ENCODE results near the gene TEX14. TPM values are rescaled to one million over a fixed set of nuclear protein-coding genes. Genes with fewer than 3 reads are reported as not detected.

TEX14 gene
- polyA plus RNA-seq, 1 donor from 2014 or later = not detected

DNA sequence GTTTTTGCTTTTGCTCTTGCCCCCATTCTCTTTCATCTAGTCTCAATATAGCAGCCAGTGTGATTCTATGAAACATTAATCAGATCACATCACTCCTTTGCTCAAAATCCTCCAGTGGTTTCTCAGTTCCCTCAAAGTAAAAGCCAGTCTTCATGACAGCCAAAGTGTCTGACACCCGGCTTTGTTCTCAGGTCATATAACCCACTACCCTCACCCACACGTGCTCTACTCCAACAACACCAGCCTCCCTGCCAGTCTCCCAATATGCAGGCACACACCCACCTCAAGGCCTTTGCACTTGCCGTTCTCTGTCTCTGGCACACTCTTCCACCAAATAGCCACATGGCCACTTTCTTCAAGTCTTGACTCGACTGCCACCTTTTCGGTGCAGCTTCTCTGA lies 181.8 kb downstream of the TEX14 start:
- H3K4me1 Mint-ChIP-seq = peaks cover 3 to 31% (median 23%) of the 10 kb centered on the region in 3 donors
- H3K27me3 Mint-ChIP-seq = no peaks in the 10 kb centered on the region
- H3K27ac Mint-ChIP-seq = peak overlapping the region; percentile 49 to 93 (median 81)
- no peaks in the 10 kb centered on the region for H3K9me3 Mint-ChIP-seq
- peaks cover 18% of the 10 kb centered on the region for H3K36me3 Mint-ChIP-seq
- H3K4me3 Mint-ChIP-seq = peak overlapping the region in 1 of 4 donors; percentile 22

DNA sequence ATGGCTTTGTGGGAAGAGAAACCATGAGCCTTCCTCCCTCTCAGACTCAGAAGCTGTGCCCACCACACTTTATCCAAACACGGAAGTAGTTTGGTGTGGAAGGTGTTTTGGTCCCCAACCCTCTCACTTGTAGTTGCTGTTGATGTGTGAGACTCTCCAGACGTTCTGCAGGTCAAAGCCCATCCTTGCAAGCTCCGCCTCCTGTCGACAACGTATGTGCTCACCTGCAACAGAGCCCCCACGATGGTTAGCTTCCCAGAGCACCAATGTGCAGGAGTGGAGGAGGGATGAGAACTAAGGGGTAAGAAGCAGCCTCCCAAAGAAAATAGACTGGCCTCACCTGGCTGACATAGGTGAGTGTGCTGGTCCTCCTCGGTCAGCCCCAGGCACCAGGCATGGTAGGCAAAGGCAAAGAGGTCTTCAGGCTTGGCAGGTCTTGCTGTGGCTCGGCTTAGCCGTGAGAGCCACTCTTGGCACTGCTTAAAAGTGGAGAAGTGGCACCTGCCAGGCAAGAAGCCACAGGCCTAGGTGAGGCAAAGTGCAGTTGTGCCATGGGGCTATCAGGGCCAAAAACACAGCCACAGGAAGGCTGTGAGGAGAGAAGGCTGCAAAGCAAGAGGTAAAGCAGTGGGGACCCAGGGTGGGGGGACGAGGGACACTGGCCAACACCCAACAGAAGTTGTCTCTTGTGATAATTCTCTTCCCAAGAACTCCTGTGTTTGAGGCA lies 183.3 kb downstream of the TEX14 start:
- Mint-ChIP-seq H3K27ac (peak overlapping the region; percentile 40 to 88 (median 71)), H3K27me3 (no peaks in the 10 kb centered on the region), H3K36me3 (peaks cover 21% of the 10 kb centered on the region), H3K4me3 (no peak overlapping the region), H3K9me3 (no peaks in the 10 kb centered on the region), H3K4me1 (peaks cover 17 to 38% (median 24%) of the 10 kb centered on the region in 3 donors)

DNA sequence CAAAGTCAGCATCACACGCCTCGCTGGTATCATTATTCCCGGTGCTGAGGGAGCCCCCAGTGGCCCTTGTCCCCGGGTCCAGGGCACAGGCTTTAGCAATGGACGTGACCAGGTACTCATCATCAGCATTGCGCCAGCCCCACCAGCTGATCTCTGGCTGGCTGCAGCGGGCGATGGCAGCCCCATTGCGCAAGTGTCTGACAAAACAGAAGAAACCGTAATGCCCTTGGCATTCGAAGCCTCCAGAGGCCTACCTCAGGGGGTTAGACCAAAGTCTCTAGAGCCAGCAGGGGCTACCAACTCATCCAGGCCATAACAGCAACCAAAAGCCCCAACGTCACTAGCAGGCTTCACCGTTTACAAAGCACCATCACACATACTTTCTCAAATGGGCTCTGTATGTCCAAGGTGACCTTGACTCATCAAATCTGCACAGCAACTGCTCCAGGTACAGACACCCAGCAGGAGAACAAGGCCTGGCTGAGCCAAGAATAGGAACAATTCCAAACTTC lies 184.7 kb downstream of the TEX14 start:
- H3K4me1 Mint-ChIP-seq = peaks cover 17 to 30% (median 18%) of the 10 kb centered on the region in 3 donors
- H3K27ac Mint-ChIP-seq = peak overlapping the region in 2 of 3 donors; percentile 23 to 32
- peaks cover 26% of the 10 kb centered on the region for H3K36me3 Mint-ChIP-seq
- no peaks in the 10 kb centered on the region for H3K9me3 Mint-ChIP-seq
- no peaks in the 10 kb centered on the region for H3K27me3 Mint-ChIP-seq
- no peak overlapping the region for H3K4me3 Mint-ChIP-seq

Other genes starting within 250 kb of the TEX14 start
- gene HSF5, start 203.6 kb downstream of the TEX14 start, polyA plus RNA-seq = 1.6 TPM
- 37.0 TPM for gene MTMR4, start 177.4 kb downstream of the TEX14 start, polyA plus RNA-seq
- gene RAD51C, start 557 bp upstream of the TEX14 start, polyA plus RNA-seq = 36.1 TPM
- not detected for gene PPM1E, start 63.8 kb upstream of the TEX14 start, polyA plus RNA-seq

All from IgD-negative memory B cell (primary cell).